Measurements from ENCODE around the gene SAFB2.

Gene SAFB2

GRCh38 chr19:5558101-5558621 lies 64.4 kb downstream of the SAFB2 start:
- no peak for DNase-seq (ENCODE audit: low read depth in 2 of 2)
- H3K4me3 ChIP-seq (replicated peaks in 1 of 2; ENCODE audit: low read depth in 2 of 2, low read length in 2 of 2): no peak overlapping the region
- TF ChIP-seq CTCF (IDR thresholded peaks at IDR 0.05; ENCODE audit: low read depth, low read length): no peak

GRCh38 chr19:5557691-5558090 lies 64.9 kb downstream of the SAFB2 start:
- H3K4me3 ChIP-seq (replicated peaks in 1 of 2; ENCODE audit: low read depth in 2 of 2, low read length in 2 of 2): no peak overlapping the region
- DNase-seq (ENCODE audit: low read depth in 2 of 2): no peak
- TF ChIP-seq CTCF (IDR thresholded peaks at IDR 0.05; ENCODE audit: low read depth, low read length): no peak

GRCh38 chr19:5554828-5555227 lies 67.7 kb downstream of the SAFB2 start:
- no peak overlapping the region for H3K4me3 ChIP-seq (replicated peaks in 1 of 2; ENCODE audit: low read depth in 2 of 2, low read length in 2 of 2)
- no peak for TF ChIP-seq CTCF (IDR thresholded peaks at IDR 0.05; ENCODE audit: low read depth, low read length)
- DNase-seq (ENCODE audit: low read depth in 2 of 2): no peak

- no peak for TF ChIP-seq CTCF (IDR thresholded peaks at IDR 0.05; ENCODE audit: low read depth, low read length)
- no peak overlapping the region for H3K4me3 ChIP-seq (replicated peaks in 1 of 2; ENCODE audit: low read depth in 2 of 2, low read length in 2 of 2)
- no peak for DNase-seq (ENCODE audit: low read depth in 2 of 2)
These were observed 68.7 kb downstream of the SAFB2 start for GRCh38 chr19:5553892-5554291.

GRCh38 chr19:5547881-5548280 lies 74.7 kb downstream of the SAFB2 start:
- H3K4me3 ChIP-seq (replicated peaks in 1 of 2; ENCODE audit: low read depth in 2 of 2, low read length in 2 of 2): no peak overlapping the region
- peak; percentile 62 for TF ChIP-seq CTCF (IDR thresholded peaks at IDR 0.05; ENCODE audit: low read depth, low read length)
- peak; percentile 39 to 61 for DNase-seq (ENCODE audit: low read depth in 2 of 2)

- no peak for DNase-seq (ENCODE audit: low read depth in 2 of 2)
- no peak overlapping the region for H3K4me3 ChIP-seq (replicated peaks in 1 of 2; ENCODE audit: low read depth in 2 of 2, low read length in 2 of 2)
- no peak for TF ChIP-seq CTCF (IDR thresholded peaks at IDR 0.05; ENCODE audit: low read depth, low read length)
These were observed 76.6 kb downstream of the SAFB2 start for GRCh38 chr19:5545984-5546383.

- DNase-seq (ENCODE audit: low read depth in 2 of 2): no peak
- H3K4me3 ChIP-seq (replicated peaks in 1 of 2; ENCODE audit: low read depth in 2 of 2, low read length in 2 of 2): no peak overlapping the region
- no peak for TF ChIP-seq CTCF (IDR thresholded peaks at IDR 0.05; ENCODE audit: low read depth, low read length)
These were observed 77.5 kb downstream of the SAFB2 start for GRCh38 chr19:5545051-5545450.
